HepG2 (cell line): Measurements from ENCODE around the gene C1RL. TPM values are rescaled to one million over a fixed set of nuclear protein-coding genes. Genes with fewer than 3 reads are reported as not detected.

Experiments
- ARID5B ChIP-seq: IDR thresholded peaks from 2 replicates; pipeline ENCODE4 v1.4.0; 2020; ENCODE audit warnings: mild to moderate bottlenecking, missing genetic modification reagents
- DBP ChIP-seq: sonication (generic); formaldehyde crosslinking; IDR thresholded peaks from 2 replicates; pipeline ENCODE4 v1.4.0; 2020; ENCODE audit warnings: missing genetic modification reagents; ENCODE audit errors: not compliant biosample characterization
- DRAP1 ChIP-seq: IDR thresholded peaks from 2 replicates; pipeline ENCODE4 v1.6.1; 2016; ENCODE audit warnings: missing genetic modification reagents, missing compliant biosample characterization
- EZH2 ChIP-seq: conservative IDR thresholded peaks from 2 replicates; pipeline ENCODE4 v1.6.1; 2012; ENCODE audit warnings: mild to moderate bottlenecking, low read depth, low read length, moderate library complexity
- GABPA ChIP-seq, 2 experiments: IDR thresholded peaks; 2 replicates each; pipeline ENCODE4 v1.6.1; 2011 to 2016; ENCODE audit warnings: low read depth in 2 of 2, low read length in 1 of 2, missing biosample characterization in 1 of 2, missing genetic modification characterization in 1 of 2
- GLI4 ChIP-seq: sonication (generic); formaldehyde crosslinking; IDR thresholded peaks from 2 replicates; pipeline ENCODE4 v1.5.1; 2020; ENCODE audit warnings: missing genetic modification reagents, mild to moderate bottlenecking, moderate library complexity, borderline replicate concordance
- IRF9 ChIP-seq: sonication (generic); formaldehyde crosslinking; IDR thresholded peaks from 2 replicates; pipeline ENCODE4 v1.8.0; 2022; ENCODE audit warnings: missing genetic modification reagents, mild to moderate bottlenecking, borderline replicate concordance
- KLF13 ChIP-seq: sonication (generic); formaldehyde crosslinking; IDR thresholded peaks from 2 replicates; pipeline ENCODE4 v1.4.0; 2020; ENCODE audit warnings: mild to moderate bottlenecking, missing genetic modification reagents
- MAX ChIP-seq: IDR thresholded peaks from 2 replicates; pipeline ENCODE4 v1.6.1; 2012; ENCODE audit warnings: inconsistent platforms
- SIX1 ChIP-seq: sonication (generic); formaldehyde crosslinking; IDR thresholded peaks from 2 replicates; pipeline ENCODE4 v1.4.0; 2020; ENCODE audit warnings: missing genetic modification reagents, borderline replicate concordance
- SNAI1 ChIP-seq: sonication (generic); formaldehyde crosslinking; IDR thresholded peaks from 2 replicates; pipeline ENCODE4 v1.5.0; 2020; ENCODE audit warnings: mild to moderate bottlenecking, missing genetic modification reagents, borderline replicate concordance
- SNAPC5 ChIP-seq: sonication (generic); formaldehyde crosslinking; IDR thresholded peaks from 2 replicates; pipeline ENCODE4 v1.8.1; 2023; ENCODE audit warnings: mild to moderate bottlenecking, missing genetic modification reagents, borderline replicate concordance
- SYNCRIP ChIP-seq: fragments of 200-400 bp; formaldehyde crosslinking; IDR thresholded peaks from 2 replicates; pipeline ENCODE4 v1.6.1; 2018; ENCODE audit warnings: mild to moderate bottlenecking, low read depth, low read length; ENCODE audit not compliant: insufficient read depth
- THAP8 ChIP-seq: sonication (generic); formaldehyde crosslinking; IDR thresholded peaks from 2 replicates; pipeline ENCODE4 v1.5.1; 2020; ENCODE audit warnings: missing genetic modification reagents, mild to moderate bottlenecking, borderline replicate concordance
- TRIM22 ChIP-seq: fragments of 450-650 bp; IDR thresholded peaks from 2 replicates; pipeline ENCODE4 v1.6.1; 2017
- ZNF101 ChIP-seq: sonication (generic); formaldehyde crosslinking; IDR thresholded peaks from 2 replicates; pipeline ENCODE4 v1.4.0; 2020; ENCODE audit warnings: mild to moderate bottlenecking, low read depth, missing genetic modification reagents, borderline replicate concordance
- ZNF530 ChIP-seq: sonication (generic); formaldehyde crosslinking; IDR thresholded peaks from 2 replicates; pipeline ENCODE4 v1.5.0; 2020; ENCODE audit warnings: low read depth, mild to moderate bottlenecking, missing genetic modification reagents
- ZNF644 ChIP-seq: IDR thresholded peaks from 2 replicates; pipeline ENCODE4 v1.6.1; 2016; ENCODE audit warnings: low read depth
- ZNF678 ChIP-seq: sonication (generic); formaldehyde crosslinking; IDR thresholded peaks from 2 replicates; pipeline ENCODE4 v1.4.0; 2020; ENCODE audit warnings: mild to moderate bottlenecking, missing genetic modification reagents
- ZNF740 ChIP-seq: sonication (generic); formaldehyde crosslinking; IDR thresholded peaks from 2 replicates; pipeline ENCODE4 v1.4.0; 2020; ENCODE audit warnings: missing genetic modification reagents
- polyA plus RNA-seq, 8 experiments: library from polyadenylated mRNA; depleted of rRNA in 3 of 8; stranded (reverse) in 7 of 8; unstranded in 1 of 8; fragments of >200 nt; fragmentation: Illumina TruSeq in 4 of 8; extraction: Trizol in 4 of 8; gene quantifications; 2 replicates each; pipeline versions ENCODE4 v1.2.1 to v1.2.3, GENCODE V29; 2011 to 2016; ENCODE audit warnings: low read depth in 4 of 8, missing spikeins in 1 of 8, mixed read lengths in 1 of 8; ENCODE audit not compliant: insufficient read depth in 1 of 8
- total RNA-seq, 5 experiments: library from RNA; depleted of rRNA; stranded (reverse); fragments of >200 nt; fragmentation: Illumina TruSeq; extraction: Trizol; gene quantifications; 2 replicates each; pipeline ENCODE4 v1.2.3, GENCODE V29; 2016; ENCODE audit warnings: low read depth in 1 of 5

Gene C1RL
- total and polyA plus RNA-seq, 2 of the 13 experiments (the other 11 are each of a cell fraction or from before 2014, with no cell fraction given): 28.9 to 53.1 TPM

- TF ChIP-seq MAX (peak; percentile 50), DBP (no peak), IRF9 (CRISPR knock-in tag) (0 out of 2 replicates have a peak, but pooled peaks have one; percentile 65), TRIM22 (no peak), SNAI1 (CRISPR knock-in tag) (no peak), EZH2 (no peak), SYNCRIP (no peak), DRAP1 (CRISPR knock-in tag) (no peak; the same call in 1 of the 2 replicates), GLI4 (CRISPR knock-in tag) (no peak), THAP8 (CRISPR knock-in tag) (no peak), ZNF740 (CRISPR knock-in tag) (no peak), ZNF644 (CRISPR knock-in tag) (no peak), ZNF530 (CRISPR knock-in tag) (no peak), ARID5B (CRISPR knock-in tag) (peak; percentile 50), ZNF678 (CRISPR knock-in tag) (no peak), SIX1 (CRISPR knock-in tag) (no peak; the same call in 1 of the 2 replicates), KLF13 (CRISPR knock-in tag) (no peak), SNAPC5 (CRISPR knock-in tag) (no peak), ZNF101 (CRISPR knock-in tag) (no peak), GABPA (IDR thresholded peaks at IDR 0.05; ENCODE audit: low read depth, low read length) (no peak), GABPA (CRISPR knock-in tag; IDR thresholded peaks at IDR 0.05; ENCODE audit: low read depth) (no peak)
Measured at GRCh38 chr12:7060353-7060954, 48.6 kb downstream of the C1RL start, which contains the start of gene C1S (continued).
